ENCODE data around the gene B3GALT5.

DNA sequence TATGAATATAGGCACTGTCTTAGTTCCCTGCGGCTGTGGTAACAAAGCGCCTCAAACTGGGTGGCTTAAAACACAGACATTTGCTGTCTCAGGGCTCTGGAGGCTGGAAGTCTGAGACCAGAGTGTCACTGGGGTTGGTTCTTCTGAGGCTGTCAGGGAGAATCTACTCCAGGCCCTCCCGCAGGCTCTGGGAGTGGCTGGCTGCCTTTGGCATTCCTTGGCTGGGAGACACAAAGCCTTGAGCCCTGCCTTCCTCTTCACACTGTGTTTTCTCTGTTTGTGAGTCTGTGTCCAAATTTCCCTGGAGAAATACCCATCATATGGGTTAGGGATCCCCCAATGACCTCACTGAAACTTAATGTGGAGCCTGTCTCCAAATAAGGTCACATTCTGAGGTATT lies 38.5 kb downstream of the B3GALT5 start:
- TF ChIP-seq, protein P1, sequence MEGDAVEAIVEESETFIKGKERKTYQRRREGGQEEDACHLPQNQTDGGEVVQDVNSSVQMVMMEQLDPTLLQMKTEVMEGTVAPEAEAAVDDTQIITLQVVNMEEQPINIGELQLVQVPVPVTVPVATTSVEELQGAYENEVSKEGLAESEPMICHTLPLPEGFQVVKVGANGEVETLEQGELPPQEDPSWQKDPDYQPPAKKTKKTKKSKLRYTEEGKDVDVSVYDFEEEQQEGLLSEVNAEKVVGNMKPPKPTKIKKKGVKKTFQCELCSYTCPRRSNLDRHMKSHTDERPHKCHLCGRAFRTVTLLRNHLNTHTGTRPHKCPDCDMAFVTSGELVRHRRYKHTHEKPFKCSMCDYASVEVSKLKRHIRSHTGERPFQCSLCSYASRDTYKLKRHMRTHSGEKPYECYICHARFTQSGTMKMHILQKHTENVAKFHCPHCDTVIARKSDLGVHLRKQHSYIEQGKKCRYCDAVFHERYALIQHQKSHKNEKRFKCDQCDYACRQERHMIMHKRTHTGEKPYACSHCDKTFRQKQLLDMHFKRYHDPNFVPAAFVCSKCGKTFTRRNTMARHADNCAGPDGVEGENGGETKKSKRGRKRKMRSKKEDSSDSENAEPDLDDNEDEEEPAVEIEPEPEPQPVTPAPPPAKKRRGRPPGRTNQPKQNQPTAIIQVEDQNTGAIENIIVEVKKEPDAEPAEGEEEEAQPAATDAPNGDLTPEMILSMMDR (IDR thresholded peaks at IDR 0.05), result no peak
- TF ChIP-seq ZFX (IDR thresholded peaks at IDR 0.05; ENCODE audit: borderline replicate concordance), result no peak
